ENCODE data around the gene LIMCH1.

LIMCH1 gene

DNA sequence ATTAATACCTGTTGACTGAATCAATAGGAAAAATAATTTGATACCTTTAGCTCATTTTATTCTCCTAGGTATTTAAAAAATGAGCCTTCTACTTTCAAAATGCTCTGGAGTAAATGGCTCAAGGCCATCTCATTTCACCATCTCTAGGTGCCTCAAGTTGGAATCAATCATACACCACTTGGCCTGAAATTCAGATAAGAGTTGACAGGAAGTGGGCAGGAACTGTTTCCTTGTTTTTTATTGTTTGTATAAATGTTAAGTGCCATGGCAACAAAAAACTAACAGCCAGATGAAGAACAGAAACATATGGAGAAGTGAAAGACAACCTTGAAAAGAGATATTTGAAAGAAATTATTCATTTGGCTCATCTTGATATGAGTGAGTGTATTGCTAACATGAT lies 12.4 kb downstream of the LIMCH1 start:
- Histone ChIP-seq H3K4me3 (ENCODE audit: low read length, poor library complexity, severe bottlenecking) (no peak overlapping the region), H3K9me3 (ENCODE audit: insufficient read depth, low read depth, low read length) (no peaks in the 10 kb centered on the region), H3K4me1 (ENCODE audit: insufficient read depth, low read length, poor library complexity, severe bottlenecking) (no peaks in the 10 kb centered on the region), H3F3A (ENCODE audit: low read depth) (no peaks in the 10 kb centered on the region), H4K20me1 (ENCODE audit: insufficient read depth, low read length, poor library complexity, severe bottlenecking) (no peaks in the 10 kb centered on the region), H3K9ac (ENCODE audit: low read depth, low read length, poor library complexity, severe bottlenecking) (no peak overlapping the region), H3K9me2 (replicated peaks; ENCODE audit: low read depth, low read length) (no peaks in the 10 kb centered on the region), H3K36me3 (ENCODE audit: insufficient read depth, low read length) (no peaks in the 10 kb centered on the region), H3K79me2 (ENCODE audit: insufficient read depth, low read length) (no peaks in the 10 kb centered on the region), H3K27me3 (ENCODE audit: insufficient read depth, low read length, poor library complexity, severe bottlenecking) (no peaks in the 10 kb centered on the region), H2AFZ (ENCODE audit: low read length) (no peak overlapping the region), H3K4me2 (ENCODE audit: low read depth, low read length, poor library complexity, severe bottlenecking) (no peak overlapping the region)
- no peak for TF ChIP-seq EZH2phosphoT487 (IDR thresholded peaks at IDR 0.05; ENCODE audit: borderline replicate concordance)
- TF ChIP-seq, protein P1, sequence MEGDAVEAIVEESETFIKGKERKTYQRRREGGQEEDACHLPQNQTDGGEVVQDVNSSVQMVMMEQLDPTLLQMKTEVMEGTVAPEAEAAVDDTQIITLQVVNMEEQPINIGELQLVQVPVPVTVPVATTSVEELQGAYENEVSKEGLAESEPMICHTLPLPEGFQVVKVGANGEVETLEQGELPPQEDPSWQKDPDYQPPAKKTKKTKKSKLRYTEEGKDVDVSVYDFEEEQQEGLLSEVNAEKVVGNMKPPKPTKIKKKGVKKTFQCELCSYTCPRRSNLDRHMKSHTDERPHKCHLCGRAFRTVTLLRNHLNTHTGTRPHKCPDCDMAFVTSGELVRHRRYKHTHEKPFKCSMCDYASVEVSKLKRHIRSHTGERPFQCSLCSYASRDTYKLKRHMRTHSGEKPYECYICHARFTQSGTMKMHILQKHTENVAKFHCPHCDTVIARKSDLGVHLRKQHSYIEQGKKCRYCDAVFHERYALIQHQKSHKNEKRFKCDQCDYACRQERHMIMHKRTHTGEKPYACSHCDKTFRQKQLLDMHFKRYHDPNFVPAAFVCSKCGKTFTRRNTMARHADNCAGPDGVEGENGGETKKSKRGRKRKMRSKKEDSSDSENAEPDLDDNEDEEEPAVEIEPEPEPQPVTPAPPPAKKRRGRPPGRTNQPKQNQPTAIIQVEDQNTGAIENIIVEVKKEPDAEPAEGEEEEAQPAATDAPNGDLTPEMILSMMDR (conservative IDR thresholded peaks at IDR 0.05; ENCODE audit: low read length), result no peak

DNA sequence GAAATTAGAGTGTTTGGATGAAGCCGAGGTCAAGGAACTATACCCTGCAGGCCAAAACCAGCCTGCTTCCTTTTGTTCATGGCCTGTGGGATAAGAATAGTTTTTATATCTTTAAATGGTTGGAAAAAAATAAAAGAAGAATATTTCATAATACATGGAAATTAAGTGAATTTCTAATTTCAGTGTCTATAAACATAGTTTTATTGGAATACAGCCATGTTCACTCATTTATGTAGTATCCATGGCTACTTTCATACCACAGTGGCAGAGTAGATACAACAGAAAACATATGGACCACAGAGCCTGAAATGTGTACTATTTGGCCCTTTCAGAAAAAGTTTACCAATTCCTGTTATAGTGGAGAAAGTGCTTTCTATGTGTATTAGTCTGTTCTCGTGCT lies 13.6 kb downstream of the LIMCH1 start:
- TF ChIP-seq, protein P1 (conservative IDR thresholded peaks at IDR 0.05; ENCODE audit: low read length), result no peak
- no peak for TF ChIP-seq EZH2phosphoT487 (IDR thresholded peaks at IDR 0.05; ENCODE audit: borderline replicate concordance)
- Histone ChIP-seq H3K9me2 (replicated peaks; ENCODE audit: low read depth, low read length) (no peaks in the 10 kb centered on the region), H3K36me3 (ENCODE audit: insufficient read depth, low read length) (no peaks in the 10 kb centered on the region)

DNA sequence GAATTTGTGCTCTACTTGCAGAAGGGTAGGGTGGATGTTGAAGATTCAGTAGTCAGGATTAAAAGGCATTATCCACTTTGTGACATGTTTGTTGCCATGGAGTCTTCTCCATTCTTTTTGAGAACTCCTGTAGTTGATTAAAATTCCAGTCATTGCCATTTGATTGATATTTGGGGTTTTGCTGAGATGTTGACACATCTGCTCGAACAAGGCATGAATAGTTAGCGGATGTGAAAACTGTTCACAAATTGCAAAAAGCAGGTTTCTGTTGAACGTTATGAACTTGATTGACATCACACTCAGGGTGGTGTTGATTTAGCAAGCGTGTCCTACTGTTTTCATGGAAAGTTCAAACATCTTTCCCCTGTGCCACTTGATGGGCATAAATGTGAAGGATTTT lies 16.9 kb downstream of the LIMCH1 start:
- Histone ChIP-seq H3K4me2 (ENCODE audit: low read depth, low read length, poor library complexity, severe bottlenecking) (no peak overlapping the region), H3K9ac (ENCODE audit: low read depth, low read length, poor library complexity, severe bottlenecking) (no peak overlapping the region), H3K9me2 (replicated peaks; ENCODE audit: low read depth, low read length) (no peaks in the 10 kb centered on the region), H3K79me2 (ENCODE audit: insufficient read depth, low read length) (no peaks in the 10 kb centered on the region), H3F3A (ENCODE audit: low read depth) (no peaks in the 10 kb centered on the region), H3K27me3 (ENCODE audit: insufficient read depth, low read length, poor library complexity, severe bottlenecking) (no peaks in the 10 kb centered on the region), H3K4me3 (ENCODE audit: low read length, poor library complexity, severe bottlenecking) (no peak overlapping the region), H3K4me1 (ENCODE audit: insufficient read depth, low read length, poor library complexity, severe bottlenecking) (no peaks in the 10 kb centered on the region), H3K36me3 (ENCODE audit: insufficient read depth, low read length) (no peaks in the 10 kb centered on the region), H3K9me3 (ENCODE audit: insufficient read depth, low read depth, low read length) (no peaks in the 10 kb centered on the region), H4K20me1 (ENCODE audit: insufficient read depth, low read length, poor library complexity, severe bottlenecking) (no peaks in the 10 kb centered on the region), H2AFZ (ENCODE audit: low read length) (no peak overlapping the region)
- TF ChIP-seq, protein P1 (conservative IDR thresholded peaks at IDR 0.05; ENCODE audit: low read length), result no peak
- TF ChIP-seq EZH2phosphoT487 (IDR thresholded peaks at IDR 0.05; ENCODE audit: borderline replicate concordance), result no peak

More for the DNA sequence above, 13.6 kb downstream of the LIMCH1 start:
- Histone ChIP-seq H4K20me1 (ENCODE audit: insufficient read depth, low read length, poor library complexity, severe bottlenecking) (no peaks in the 10 kb centered on the region), H3K4me2 (ENCODE audit: low read depth, low read length, poor library complexity, severe bottlenecking) (no peak overlapping the region), H2AFZ (ENCODE audit: low read length) (no peak overlapping the region), H3K79me2 (ENCODE audit: insufficient read depth, low read length) (no peaks in the 10 kb centered on the region), H3K9me3 (ENCODE audit: insufficient read depth, low read depth, low read length) (no peaks in the 10 kb centered on the region), H3K9ac (ENCODE audit: low read depth, low read length, poor library complexity, severe bottlenecking) (no peak overlapping the region), H3K4me3 (ENCODE audit: low read length, poor library complexity, severe bottlenecking) (no peak overlapping the region), H3K4me1 (ENCODE audit: insufficient read depth, low read length, poor library complexity, severe bottlenecking) (no peaks in the 10 kb centered on the region), H3F3A (ENCODE audit: low read depth) (no peaks in the 10 kb centered on the region), H3K27me3 (ENCODE audit: insufficient read depth, low read length, poor library complexity, severe bottlenecking) (no peaks in the 10 kb centered on the region)

Data from Loucy (cell line).